H1 (cell line): ENCODE results near the gene TMCO2.

Source experiments
- CEBPB ChIP-seq: IDR thresholded peaks from 2 replicates; pipeline ENCODE4 v1.6.1; 2012; ENCODE audit warnings: low read depth, low read length
- CHD2 ChIP-seq: IDR thresholded peaks from 2 replicates; pipeline ENCODE4 v1.6.1; 2012; ENCODE audit warnings: low read length, improper control_type of control experiment

GRCh38 chr1:40210511-40211204 is 37.1 kb upstream of the TMCO2 start:
- no peak for TF ChIP-seq CEBPB
- no peak for TF ChIP-seq CHD2
